G401.6 (cell line): ENCODE results near the gene NOXA1.
"Not testable (repeated sequence)": the region's sequence is repeated elsewhere in the genome, so short reads cannot be mapped to it uniquely, and the experiment has no call there.

ENCODE experiments used
- FAIRE-seq: peaks from 2 replicates; lab custom pipeline; 2012; peaks lifted over from hg19 to GRCh38; lab: Jason Lieb, UNC

Gene NOXA1

GRCh38 chr9:137465000-137465719 is 42.0 kb downstream of the NOXA1 start:
- no peak for FAIRE-seq

GRCh38 chr9:137465720-137466388 is 42.7 kb downstream of the NOXA1 start:
- no peak for FAIRE-seq

- not testable (repeated sequence) for FAIRE-seq
Observed at GRCh38 chr9:137466389-137467085, 43.3 kb downstream of the NOXA1 start.

- no peak for FAIRE-seq
Observed at GRCh38 chr9:137467161-137467581, 44.0 kb downstream of the NOXA1 start.

GRCh38 chr9:137467896-137468295 is 44.7 kb downstream of the NOXA1 start:
- FAIRE-seq: no peak

- no peak for FAIRE-seq
Observed at GRCh38 chr9:137470785-137471184, 47.6 kb downstream of the NOXA1 start.

- FAIRE-seq: no peak
Observed at GRCh38 chr9:137474271-137474670, 51.1 kb downstream of the NOXA1 start.

- FAIRE-seq: no peak
Observed at GRCh38 chr9:137475666-137476065, 52.5 kb downstream of the NOXA1 start.

GRCh38 chr9:137476856-137477255 is 53.7 kb downstream of the NOXA1 start:
- no peak for FAIRE-seq

GRCh38 chr9:137477778-137478612 is 54.8 kb downstream of the NOXA1 start:
- FAIRE-seq: no peak

GRCh38 chr9:137478613-137478961 is 55.4 kb downstream of the NOXA1 start:
- FAIRE-seq: no peak

- no peak for FAIRE-seq
Observed at GRCh38 chr9:137478962-137479861, 56.0 kb downstream of the NOXA1 start.

GRCh38 chr9:137479892-137480685 is 56.9 kb downstream of the NOXA1 start:
- FAIRE-seq: no peak

GRCh38 chr9:137480686-137481683 is 57.8 kb downstream of the NOXA1 start:
- no peak for FAIRE-seq

GRCh38 chr9:137482094-137482781 is 59.0 kb downstream of the NOXA1 start:
- no peak for FAIRE-seq
